GM19025 (cell line): Measurements from ENCODE around the gene DNAH5.

Source experiments
- ATAC-seq: cut with Tn5 transposase; IDR thresholded peaks from one replicate; pipeline ENCODE4 v1.9.1; 2021; ENCODE audit warnings: mild to moderate bottlenecking, low read depth, moderate library complexity; ENCODE audit not compliant: unreplicated experiment

DNAH5 gene

DNA sequence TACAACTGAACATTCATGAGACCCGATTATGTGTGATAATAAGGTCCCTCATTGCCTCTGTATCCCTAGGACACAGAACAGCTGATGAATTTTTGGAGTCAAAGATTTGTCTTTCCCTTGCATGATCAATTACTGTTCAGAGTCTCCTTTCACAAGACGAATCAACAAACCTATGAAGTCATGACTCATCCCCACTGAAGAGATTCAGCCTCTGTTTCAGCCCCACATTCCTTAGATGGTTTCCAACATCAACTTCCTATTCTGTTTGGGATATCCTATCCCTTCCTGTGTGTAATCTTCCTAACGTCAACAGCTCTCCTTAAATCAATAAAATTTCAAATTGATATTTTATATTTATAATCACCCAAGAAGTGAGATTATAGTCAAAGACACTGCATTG is 199.0 kb downstream of the DNAH5 start:
- ATAC-seq = no peak

DNA sequence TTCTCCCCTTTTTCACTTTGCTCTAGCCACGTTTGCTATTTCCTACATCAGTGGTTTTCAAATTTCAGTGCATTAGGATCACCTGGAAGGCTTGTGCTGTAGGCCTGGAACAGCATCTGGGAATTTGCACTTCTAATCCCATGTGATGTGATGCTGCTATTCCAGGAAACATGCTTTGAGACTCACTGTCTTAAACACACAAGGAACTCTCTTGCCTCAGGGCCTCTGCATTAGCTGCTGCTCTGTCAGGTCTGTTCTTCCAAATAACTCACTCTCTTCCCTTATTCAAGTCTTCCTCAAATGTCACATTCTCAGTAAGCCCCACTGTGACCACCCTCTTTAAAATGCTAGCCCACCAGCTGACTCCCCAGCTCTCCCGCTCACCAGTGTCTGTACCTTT is 204.0 kb downstream of the DNAH5 start:
- no peak for ATAC-seq

DNA sequence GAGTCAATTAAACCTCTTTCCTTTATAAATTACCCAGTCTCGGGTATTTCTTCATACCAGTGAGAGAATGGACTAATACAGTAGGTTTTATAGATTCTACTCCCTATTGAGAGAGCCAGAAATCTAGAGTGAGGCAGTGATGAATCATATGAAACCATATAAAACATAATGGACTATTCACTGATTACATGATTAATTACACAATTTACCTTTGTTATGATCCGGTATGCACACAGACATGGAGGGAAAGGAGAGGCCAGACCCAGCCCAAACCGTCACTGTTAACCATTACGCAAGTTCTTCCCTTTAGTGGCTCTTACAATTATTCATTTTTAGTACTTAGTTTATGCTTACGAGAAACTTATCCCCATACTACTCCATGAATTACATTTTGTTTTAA is 205.0 kb downstream of the DNAH5 start:
- no peak for ATAC-seq

DNA sequence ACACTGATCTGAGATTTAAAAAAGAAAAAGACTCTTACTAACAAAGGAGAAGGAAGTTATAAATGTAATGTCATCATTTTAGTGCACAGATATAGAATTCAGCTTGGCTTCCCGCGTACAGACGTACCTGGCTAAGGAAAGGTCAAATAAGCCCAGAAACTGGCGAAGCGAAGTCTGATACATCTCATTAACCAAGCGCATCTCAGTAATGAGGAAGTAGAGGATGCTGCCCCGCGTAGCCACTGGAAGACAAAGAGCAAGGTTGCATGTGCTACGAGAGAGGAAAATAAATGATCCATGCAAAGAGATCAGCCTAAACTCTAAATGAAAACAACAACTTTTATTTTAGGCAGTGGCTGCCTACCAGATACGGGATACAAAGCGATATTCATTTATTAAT is 208.8 kb downstream of the DNAH5 start:
- no peak for ATAC-seq

DNA sequence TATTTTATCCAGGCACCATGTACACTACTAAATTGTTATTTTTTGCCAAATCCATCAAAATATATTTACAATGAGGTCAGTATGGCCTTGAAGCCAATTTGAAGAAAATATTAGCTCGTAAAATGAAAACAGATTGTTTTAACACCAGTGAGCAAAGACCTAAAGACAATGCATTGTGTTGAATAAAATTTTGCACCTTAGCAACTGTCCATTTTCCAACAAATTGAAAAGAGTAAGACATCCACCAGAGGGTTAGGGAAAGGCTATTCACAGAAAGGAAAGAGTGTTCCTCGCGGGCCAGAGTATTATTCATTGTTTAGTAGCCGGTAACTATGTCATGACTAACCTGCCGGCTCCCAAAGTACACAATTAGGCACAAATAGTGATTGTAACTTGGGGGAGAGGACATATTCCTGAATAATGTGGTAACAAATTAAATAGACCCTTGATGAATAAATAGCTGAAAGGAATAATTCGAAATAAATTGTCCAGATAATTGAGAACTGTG is 213.3 kb downstream of the DNAH5 start:
- ATAC-seq = no peak

DNA sequence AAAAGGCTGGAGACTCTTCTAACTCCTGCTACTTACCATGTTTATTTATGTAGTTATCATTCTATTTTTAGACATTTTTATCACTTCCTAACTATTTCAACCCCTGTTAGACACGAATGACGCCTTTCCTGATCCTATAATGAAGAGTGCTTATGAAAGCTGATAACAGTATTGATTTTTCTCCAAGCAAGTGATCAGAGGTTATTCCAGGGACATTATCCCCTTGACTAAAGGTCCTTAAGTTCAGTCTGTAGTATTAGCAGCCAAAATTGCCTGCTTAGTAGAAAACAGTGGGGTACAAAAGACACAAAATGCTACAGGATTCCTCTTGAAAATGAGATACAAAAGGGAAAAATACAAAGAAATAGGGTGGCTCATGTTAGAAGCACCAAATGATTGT is 235.6 kb downstream of the DNAH5 start:
- ATAC-seq = no peak

DNA sequence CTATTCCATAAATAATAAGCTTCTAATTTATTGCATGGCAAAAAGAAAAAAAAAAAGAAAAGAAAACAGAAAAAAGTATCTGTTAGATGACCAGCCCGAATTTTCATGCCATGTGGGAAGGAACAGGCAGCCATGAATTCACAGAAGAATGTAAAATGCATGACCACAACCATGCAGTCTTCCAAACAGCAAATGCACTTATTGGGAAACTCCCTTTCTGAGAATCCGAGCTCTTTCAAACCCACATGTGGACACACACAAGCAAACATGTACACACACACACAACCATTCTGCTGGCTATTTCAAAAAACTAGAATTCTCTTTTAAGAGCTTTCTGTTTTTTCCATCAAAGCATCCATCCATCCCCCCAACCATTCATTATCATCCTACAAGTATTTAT is 236.1 kb downstream of the DNAH5 start:
- no peak for ATAC-seq

DNA sequence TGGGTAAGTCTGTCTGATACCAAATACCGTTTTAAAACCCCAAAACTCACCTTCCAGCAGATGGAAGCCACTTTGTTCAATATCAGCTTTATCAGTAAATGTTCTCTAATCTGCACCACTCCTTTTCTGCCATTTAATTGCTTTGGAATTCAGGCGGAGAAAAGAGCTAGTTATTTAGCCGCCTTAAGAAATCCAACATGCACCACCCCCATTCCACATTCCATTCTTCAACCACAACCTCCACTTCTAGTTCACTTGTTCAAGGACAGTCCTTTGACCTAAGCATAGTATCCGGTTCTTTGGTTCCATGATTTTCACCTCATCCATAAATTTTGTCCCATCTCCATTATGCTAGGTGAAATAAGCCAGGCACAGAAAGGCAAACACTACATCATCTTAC is 240.1 kb downstream of the DNAH5 start:
- no peak for ATAC-seq

DNA sequence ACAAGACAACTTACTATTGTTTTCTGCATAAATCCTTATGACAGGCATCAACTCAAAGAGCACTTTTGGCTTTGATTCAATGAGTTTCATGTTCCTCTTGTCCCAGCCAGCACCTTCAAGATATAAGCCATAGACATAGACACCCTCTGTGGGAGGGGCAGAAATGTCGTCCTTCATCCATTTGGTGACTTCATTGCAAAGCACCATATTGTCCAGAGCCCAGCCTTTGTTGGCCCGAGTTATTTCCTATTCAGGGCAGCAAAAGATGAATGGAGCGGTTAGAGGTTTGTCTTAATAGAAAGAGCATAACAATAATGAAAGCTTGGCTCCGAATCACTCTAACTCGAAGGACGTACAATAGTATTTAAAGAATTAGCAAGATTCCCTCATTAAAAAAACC is 243.9 kb downstream of the DNAH5 start:
- no peak for ATAC-seq

DNA sequence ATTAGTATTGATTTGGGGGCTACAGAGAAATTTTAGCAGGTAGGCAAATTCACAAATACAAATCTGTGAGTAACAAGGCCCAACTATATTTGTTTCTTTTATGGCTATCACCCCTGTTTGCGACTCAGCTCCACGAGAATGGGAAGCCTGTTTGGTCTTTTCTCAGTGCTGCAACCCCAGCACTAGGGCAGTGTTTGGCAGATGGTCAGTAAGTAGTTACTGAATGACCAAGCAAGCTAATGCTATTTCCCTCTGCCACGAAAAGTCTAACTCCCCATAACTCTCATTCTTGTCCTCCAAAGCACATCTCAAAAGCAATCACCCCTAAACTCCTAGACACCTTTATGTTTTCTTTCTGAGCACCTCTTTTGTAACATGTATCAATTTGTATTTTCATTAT is 245.6 kb downstream of the DNAH5 start:
- ATAC-seq = no peak

DNA sequence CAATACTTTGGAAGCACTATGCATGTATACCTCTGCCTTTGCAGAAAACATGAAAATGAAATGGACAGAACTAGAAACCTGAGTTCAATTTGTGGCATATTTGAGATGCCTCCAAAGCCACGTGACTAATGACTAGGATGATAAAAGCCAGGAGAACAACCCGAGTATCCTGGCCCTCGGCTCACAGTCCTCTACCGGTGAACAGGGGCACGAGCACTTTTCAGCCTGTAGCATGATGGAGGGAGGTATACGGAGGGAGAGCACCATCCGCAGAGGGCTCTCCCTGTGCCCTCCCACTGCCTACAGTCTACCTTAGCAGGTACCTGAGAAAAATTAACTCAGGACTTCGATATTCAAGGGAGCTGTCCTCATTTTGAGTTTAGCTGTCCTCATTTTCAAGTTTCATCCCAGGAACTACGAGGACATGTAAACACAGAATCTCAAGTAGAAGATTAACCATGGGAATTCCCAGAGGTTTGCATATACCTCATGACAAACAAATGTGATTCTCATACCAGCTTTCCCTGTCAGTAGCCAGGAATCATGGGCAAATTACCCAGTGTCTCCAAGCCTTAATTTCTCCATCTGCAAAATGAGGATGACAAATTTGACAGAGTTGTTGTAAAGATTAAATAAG is 249.3 kb downstream of the DNAH5 start:
- ATAC-seq = no peak

DNA sequence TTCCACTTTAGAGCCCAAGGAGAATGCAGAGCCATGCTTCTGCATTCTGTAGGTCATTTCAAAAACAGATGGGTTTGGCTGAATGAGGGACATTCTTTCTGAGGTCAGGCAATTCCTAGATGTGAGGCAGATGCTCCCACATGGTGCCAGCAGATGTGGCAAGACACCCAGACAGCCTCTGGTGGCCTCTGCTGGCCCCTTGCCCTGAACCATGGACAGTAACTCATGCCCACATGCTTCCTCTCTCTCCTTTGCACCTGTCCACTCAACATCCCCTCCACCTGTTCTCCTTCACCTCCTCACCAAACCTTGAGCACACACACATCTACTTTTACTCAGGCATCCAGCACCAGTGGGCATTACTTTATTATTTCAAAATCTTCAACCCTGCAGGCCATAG is 252.3 kb downstream of the DNAH5 start:
- no peak for ATAC-seq

DNA sequence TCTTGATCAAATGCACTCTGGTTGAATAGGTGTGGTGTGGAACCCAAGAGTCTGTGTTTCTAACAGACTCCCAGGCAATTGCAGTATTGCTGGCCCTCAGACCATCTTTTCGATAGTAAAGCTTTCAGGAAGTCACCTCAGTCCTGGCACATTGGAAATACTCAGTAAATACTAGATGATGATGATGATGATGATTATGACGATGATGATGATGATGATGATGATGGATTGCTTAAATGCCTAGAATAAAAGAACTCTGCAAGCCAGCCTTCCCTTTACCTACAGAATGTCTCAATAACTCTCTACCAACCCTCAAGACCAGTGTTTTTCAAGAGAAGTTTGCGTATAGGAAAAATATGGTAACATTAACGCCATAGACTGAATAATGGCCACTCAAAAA is 268.0 kb downstream of the DNAH5 start:
- no peak for ATAC-seq

DNA sequence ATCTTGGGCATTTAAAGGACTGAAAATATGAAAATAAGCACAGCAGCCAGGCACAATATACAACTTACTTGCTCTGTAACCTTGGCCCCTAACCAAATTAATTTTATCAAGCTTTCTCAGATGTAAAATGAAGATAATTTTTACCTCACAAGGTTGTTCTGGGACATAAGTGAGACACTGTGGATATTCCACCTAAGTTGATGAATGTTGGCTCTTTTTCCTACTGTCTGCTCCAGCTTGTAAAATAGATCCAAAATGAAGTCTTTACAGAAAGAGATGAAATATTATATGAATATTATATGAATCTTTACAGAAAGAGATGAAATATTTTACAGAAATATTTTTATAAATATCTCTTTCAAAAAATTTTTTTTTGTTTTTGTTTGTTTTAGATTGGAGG is 270.1 kb downstream of the DNAH5 start:
- no peak for ATAC-seq

DNA sequence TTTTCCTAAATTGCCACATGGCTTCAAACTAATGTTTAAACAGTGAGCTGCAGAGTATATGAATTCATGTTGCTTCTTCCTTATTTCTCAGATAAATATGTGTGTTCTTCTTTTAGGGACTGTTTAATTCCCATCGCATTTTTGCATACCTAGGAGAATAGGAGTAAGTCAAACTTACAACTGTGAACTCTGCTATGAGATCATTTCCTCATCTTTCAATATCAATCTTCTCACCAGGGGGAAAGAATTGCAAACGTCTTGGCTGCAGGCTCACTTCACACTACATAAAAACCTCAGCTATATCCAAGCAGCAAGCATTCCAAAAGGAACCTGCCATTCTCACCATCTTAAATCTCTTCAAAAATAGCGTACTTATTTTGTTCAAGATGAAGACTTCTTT is 271.0 kb downstream of the DNAH5 start:
- ATAC-seq = no peak

DNA sequence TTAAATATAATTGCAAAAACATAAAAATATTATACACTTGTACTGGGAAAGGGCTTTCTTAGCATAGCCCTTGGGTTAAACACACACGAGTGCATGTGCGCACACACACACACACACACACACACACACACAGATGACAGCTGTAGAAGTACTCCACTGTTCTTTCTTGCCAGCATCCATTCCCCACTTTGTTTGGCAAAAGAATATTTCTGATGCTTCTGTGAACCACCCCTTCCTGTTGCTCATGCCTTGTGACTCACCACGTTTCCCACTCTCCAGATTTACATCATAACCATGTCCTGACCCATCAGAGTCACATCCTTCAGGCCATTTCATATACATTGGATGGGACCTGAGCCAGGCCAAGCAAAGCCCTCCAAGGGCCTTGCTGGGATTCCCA is 280.1 kb downstream of the DNAH5 start:
- ATAC-seq = no peak

DNA sequence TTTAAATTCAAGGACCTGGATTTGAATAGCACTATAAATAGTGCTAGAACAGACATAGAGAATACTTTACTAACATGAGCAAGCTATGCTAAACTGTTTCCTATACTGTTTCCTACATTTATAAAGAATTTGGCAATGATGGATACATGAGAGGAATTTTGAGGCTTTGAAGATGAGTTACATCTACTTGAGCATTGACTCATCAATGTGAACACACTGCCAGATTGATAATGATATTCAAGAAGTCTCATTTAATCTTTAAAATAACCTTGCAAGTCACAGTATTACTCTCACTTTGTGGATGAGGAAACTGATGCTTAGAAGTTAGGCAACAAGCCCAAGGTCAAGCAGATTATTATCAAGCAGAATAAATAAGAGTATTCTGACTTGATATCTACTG is 281.9 kb downstream of the DNAH5 start:
- ATAC-seq = no peak

DNA sequence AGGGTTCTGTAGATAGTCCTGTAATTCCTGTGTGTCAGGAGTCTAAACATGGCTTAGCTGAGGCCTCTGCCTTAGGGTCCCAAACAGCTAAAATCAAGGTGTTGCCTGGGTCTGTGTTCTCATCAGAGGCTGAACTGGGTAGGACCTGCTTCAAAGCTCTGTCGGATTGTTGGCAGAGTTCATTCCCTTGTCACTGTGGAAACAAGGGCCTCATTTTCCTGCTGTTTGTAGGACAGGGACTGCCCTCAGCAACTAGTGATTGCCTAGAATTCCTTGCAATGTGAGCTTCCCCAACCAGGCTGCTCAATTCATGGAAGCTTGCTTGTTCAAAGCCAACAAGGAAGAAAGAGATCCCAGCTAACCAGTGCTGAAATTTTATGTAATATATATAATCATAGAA is 283.2 kb downstream of the DNAH5 start:
- ATAC-seq = no peak

DNA sequence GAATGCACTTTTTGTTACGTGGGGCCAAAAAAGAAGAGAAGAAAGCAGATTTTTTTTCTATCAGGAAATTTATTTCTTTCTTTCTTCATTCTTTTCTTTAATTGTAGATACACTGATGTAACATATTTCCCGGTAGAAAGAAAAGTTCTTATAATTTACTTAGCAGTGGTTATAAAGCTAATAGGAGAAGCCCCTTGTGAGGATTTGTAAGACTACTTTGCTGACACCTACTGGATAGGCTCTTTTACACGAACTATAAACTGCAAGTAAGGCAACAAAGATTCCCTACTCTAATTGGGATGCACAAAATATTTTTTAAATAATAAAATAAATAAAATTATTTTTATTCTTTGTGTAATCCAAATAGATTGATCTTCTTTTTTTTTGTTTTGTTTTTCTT is 284.4 kb downstream of the DNAH5 start:
- no peak for ATAC-seq

DNA sequence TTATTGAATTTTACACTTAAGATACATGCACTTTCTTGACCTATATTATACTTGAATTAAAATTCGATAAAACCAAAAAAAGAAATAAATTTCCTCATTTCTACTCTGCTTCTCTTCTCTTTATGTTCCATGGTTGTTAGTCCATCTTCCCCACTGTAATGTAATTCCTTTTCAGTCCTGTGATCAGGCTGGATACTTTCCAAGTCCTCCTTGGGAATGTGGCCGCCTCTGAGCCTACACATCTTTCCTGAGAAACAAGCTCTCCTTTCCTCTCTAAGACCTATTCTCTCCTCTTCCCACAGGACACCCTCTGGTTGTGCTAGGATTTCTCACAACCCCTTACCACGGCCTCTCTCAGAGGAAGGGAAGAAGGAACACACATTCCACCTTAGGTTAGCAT is 285.1 kb downstream of the DNAH5 start:
- ATAC-seq = no peak

DNA sequence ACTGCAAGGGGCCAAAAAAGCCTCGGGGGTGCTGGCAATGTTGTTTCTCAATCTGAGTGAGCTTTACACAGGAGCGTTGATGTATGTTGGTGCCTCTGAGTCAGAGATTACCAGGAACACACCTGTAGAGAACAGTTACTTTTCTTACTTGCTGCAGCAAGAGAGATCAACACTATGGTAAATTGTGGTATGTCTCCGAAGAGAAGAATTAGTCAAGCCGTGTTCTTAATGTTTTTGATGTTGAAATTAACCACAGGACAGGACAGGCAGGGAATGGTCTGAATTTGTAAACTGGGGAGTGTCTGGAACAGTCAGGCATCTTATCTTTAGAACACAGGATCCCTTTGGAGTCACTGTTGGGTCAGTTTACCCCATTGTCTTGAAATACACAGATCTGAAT is 285.7 kb downstream of the DNAH5 start:
- ATAC-seq = no peak

DNA sequence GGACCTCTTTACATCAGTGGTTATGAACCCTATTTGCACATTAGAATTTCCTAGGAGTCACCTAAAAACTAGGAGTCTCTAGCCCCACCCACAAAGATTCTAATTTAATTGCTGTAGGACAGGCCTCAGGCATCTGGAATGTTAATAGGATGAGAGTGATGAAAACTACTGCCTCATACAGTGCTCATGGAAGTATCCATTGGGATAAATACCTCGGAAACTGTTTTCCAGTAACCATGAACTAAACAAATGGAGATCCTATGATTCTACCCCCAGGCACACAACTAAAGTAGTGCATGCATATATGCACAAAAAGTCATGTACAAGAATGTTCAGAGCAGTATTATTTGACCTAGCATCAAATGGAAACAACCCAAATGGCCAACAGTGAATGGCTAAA is 286.3 kb downstream of the DNAH5 start:
- no peak for ATAC-seq

DNA sequence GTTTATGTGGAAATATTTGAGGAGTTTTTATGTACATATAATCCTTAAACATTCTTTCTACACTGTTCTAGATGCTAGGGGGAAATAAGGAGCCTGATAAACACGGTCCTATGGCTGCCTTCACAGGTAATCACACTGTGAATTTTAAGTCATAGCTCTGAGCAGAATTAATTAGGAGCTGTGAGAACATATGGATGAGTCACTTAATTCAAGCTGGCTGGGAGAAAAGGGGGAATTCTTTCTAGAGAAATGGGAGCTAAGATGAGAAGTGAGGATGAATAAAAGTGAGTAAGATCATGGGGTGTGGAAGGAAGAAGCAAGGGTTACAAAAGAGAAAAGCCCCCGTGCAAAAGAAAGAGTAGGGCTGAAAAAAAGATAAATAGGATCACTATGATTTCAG is 290.8 kb downstream of the DNAH5 start:
- ATAC-seq = no peak
